Neuron (in vitro differentiated cells): Measurements from ENCODE around the gene WDR43.

Source experiments
- H2AFZ ChIP-seq: one replicate; pipeline ENCODE4 v1.6.1; 2013; ENCODE audit warnings: low read depth, mild to moderate bottlenecking, inconsistent platforms, low read length, moderate library complexity
- H3K27me3 ChIP-seq: one replicate; pipeline ENCODE4 v1.6.1; 2013; ENCODE audit warnings: low read length; ENCODE audit not compliant: insufficient read depth
- H3K36me3 ChIP-seq: one replicate; pipeline ENCODE4 v1.6.1; 2013; ENCODE audit warnings: low read length; ENCODE audit not compliant: insufficient read depth
- H3K4me1 ChIP-seq: one replicate; pipeline ENCODE4 v1.6.1; 2013; ENCODE audit warnings: low read length; ENCODE audit not compliant: insufficient read depth
- H3K4me3 ChIP-seq: 2 replicates; pipeline ENCODE4 v1.5.1; 2013; ENCODE audit warnings: mild to moderate bottlenecking, low read length, moderate library complexity
- H3K9me3 ChIP-seq: one replicate; pipeline ENCODE4 v1.6.1; 2013; ENCODE audit warnings: low read length

WDR43 gene

GRCh38 chr2:28979041-28979440 lies 84.6 kb downstream of the WDR43 start:
- Histone ChIP-seq H3K27me3 (no peaks in the 10 kb centered on the region), H3K36me3 (no peaks in the 10 kb centered on the region), H3K4me3 (no peak overlapping the region), H3K4me1 (peaks cover 8% of the 10 kb centered on the region), H2AFZ (no peak overlapping the region), H3K9me3 (no peaks in the 10 kb centered on the region)

GRCh38 chr2:28979576-28980366 lies 85.3 kb downstream of the WDR43 start:
- no peak overlapping the region for H2AFZ ChIP-seq
- no peaks in the 10 kb centered on the region for H3K27me3 ChIP-seq
- H3K9me3 ChIP-seq: no peaks in the 10 kb centered on the region
- no peaks in the 10 kb centered on the region for H3K36me3 ChIP-seq
- H3K4me3 ChIP-seq: no peak overlapping the region
- peaks cover 8% of the 10 kb centered on the region for H3K4me1 ChIP-seq

GRCh38 chr2:28980368-28981015 lies 86.0 kb downstream of the WDR43 start:
- Histone ChIP-seq H3K27me3 (no peaks in the 10 kb centered on the region), H3K9me3 (no peaks in the 10 kb centered on the region), H3K4me3 (no peak overlapping the region), H2AFZ (no peak overlapping the region), H3K36me3 (no peaks in the 10 kb centered on the region), H3K4me1 (peaks cover 8% of the 10 kb centered on the region)

- H3K27me3 ChIP-seq: no peaks in the 10 kb centered on the region
- H2AFZ ChIP-seq: no peak within 1 kb of the TSS
- no peak within 1 kb of the TSS for H3K4me3 ChIP-seq
- H3K9me3 ChIP-seq: no peaks in the 10 kb centered on the region
- peaks cover 8% of the 10 kb centered on the region for H3K4me1 ChIP-seq
- H3K36me3 ChIP-seq: no peaks in the 10 kb centered on the region
Measured at GRCh38 chr2:28981016-28981441, 86.6 kb downstream of the WDR43 start, which contains the start of gene TOGARAM2. Gene TOGARAM2 (plus strand): TSS chr2:28981298. CDS start chr2:28994835, 13,537 bp downstream.

- Histone ChIP-seq H3K36me3 (no peaks in the 10 kb centered on the region), H2AFZ (no peak overlapping the region), H3K27me3 (no peaks in the 10 kb centered on the region), H3K4me1 (peaks cover 8% of the 10 kb centered on the region), H3K4me3 (no peak overlapping the region), H3K9me3 (no peaks in the 10 kb centered on the region)
Measured at GRCh38 chr2:28981620-28982376, 87.3 kb downstream of the WDR43 start.

- Histone ChIP-seq H3K36me3 (no peaks in the 10 kb centered on the region), H3K27me3 (no peaks in the 10 kb centered on the region), H2AFZ (no peak overlapping the region), H3K4me3 (no peak overlapping the region), H3K4me1 (peaks cover 8% of the 10 kb centered on the region), H3K9me3 (no peaks in the 10 kb centered on the region)
Measured at GRCh38 chr2:28982381-28982950, 88.0 kb downstream of the WDR43 start.

- H2AFZ ChIP-seq: no peak overlapping the region
- H3K27me3 ChIP-seq: no peaks in the 10 kb centered on the region
- no peaks in the 10 kb centered on the region for H3K36me3 ChIP-seq
- peaks cover 3% of the 10 kb centered on the region for H3K4me1 ChIP-seq
- H3K9me3 ChIP-seq: no peaks in the 10 kb centered on the region
- H3K4me3 ChIP-seq: no peak overlapping the region
Measured at GRCh38 chr2:28986429-28986828, 92.0 kb downstream of the WDR43 start.

GRCh38 chr2:28989973-28990372 lies 95.5 kb downstream of the WDR43 start:
- H3K9me3 ChIP-seq: no peaks in the 10 kb centered on the region
- no peak overlapping the region for H3K4me3 ChIP-seq
- H3K27me3 ChIP-seq: peaks cover 2% of the 10 kb centered on the region
- no peak overlapping the region for H2AFZ ChIP-seq
- H3K36me3 ChIP-seq: no peaks in the 10 kb centered on the region
- H3K4me1 ChIP-seq: peaks cover 7% of the 10 kb centered on the region

GRCh38 chr2:28990445-28990844 lies 96.0 kb downstream of the WDR43 start:
- Histone ChIP-seq H3K4me3 (no peak overlapping the region), H3K4me1 (peaks cover 7% of the 10 kb centered on the region), H3K27me3 (peaks cover 2% of the 10 kb centered on the region), H2AFZ (no peak overlapping the region), H3K9me3 (no peaks in the 10 kb centered on the region), H3K36me3 (no peaks in the 10 kb centered on the region)

GRCh38 chr2:28991021-28991420 lies 96.6 kb downstream of the WDR43 start:
- peaks cover 2% of the 10 kb centered on the region for H3K27me3 ChIP-seq
- H3K4me1 ChIP-seq: peaks cover 7% of the 10 kb centered on the region
- no peak overlapping the region for H3K4me3 ChIP-seq
- H3K9me3 ChIP-seq: no peaks in the 10 kb centered on the region
- H2AFZ ChIP-seq: no peak overlapping the region
- no peaks in the 10 kb centered on the region for H3K36me3 ChIP-seq

- peaks cover 7% of the 10 kb centered on the region for H3K4me1 ChIP-seq
- no peak overlapping the region for H2AFZ ChIP-seq
Measured at GRCh38 chr2:28991460-28991859, 97.0 kb downstream of the WDR43 start.

GRCh38 chr2:28993206-28993960 lies 98.9 kb downstream of the WDR43 start:
- Histone ChIP-seq H3K27me3 (peaks cover 2% of the 10 kb centered on the region), H3K36me3 (no peaks in the 10 kb centered on the region), H3K9me3 (no peaks in the 10 kb centered on the region), H2AFZ (no peak overlapping the region), H3K4me3 (no peak overlapping the region), H3K4me1 (peaks cover 11% of the 10 kb centered on the region)

More at GRCh38 chr2:28991460-28991859, 97.0 kb downstream of the WDR43 start:
- no peaks in the 10 kb centered on the region for H3K36me3 ChIP-seq
- H3K4me3 ChIP-seq: no peak overlapping the region
- no peaks in the 10 kb centered on the region for H3K9me3 ChIP-seq
- H3K27me3 ChIP-seq: peaks cover 2% of the 10 kb centered on the region
